Activated CD4-positive, alpha-beta T cell treated with anti-CD3 and anti-CD28 coated beads, Interleukin-2, Interleukin-4, amounts not matched to agents 100 ng/mL and 50 ng/mL, durations not matched to agents 16 hours and 8 hours (primary cell): Measurements from ENCODE around the gene GALT.

ENCODE experiments used
- DNase-seq: peaks from one replicate; pipeline ENCODE4 v3.0.0-alpha.2; 2020; ENCODE audit warnings: low spot score

Gene GALT

GRCh38 chr9:34684145-34684544 is 37.7 kb downstream of the GALT start:
- DNase-seq, result peak; percentile 30

GRCh38 chr9:34684816-34685215 is 38.3 kb downstream of the GALT start:
- DNase-seq, result no peak

GRCh38 chr9:34685591-34685990 is 39.1 kb downstream of the GALT start:
- DNase-seq, result no peak

- no peak for DNase-seq
Measured at GRCh38 chr9:34686231-34686630, 39.8 kb downstream of the GALT start.

GRCh38 chr9:34686732-34687131 is 40.3 kb downstream of the GALT start:
- DNase-seq, result no peak

- no peak for DNase-seq
Measured at GRCh38 chr9:34687276-34688030, 41.0 kb downstream of the GALT start.

GRCh38 chr9:34688329-34689115 is 42.0 kb downstream of the GALT start:
- no peak for DNase-seq

- no peak for DNase-seq
Measured at GRCh38 chr9:34689116-34689470, 42.6 kb downstream of the GALT start.

- no peak for DNase-seq
Measured at GRCh38 chr9:34689512-34689911, 43.0 kb downstream of the GALT start.

- DNase-seq, result no peak
Measured at GRCh38 chr9:34690983-34691935, 44.8 kb downstream of the GALT start, which contains the start of gene CCL19. Gene CCL19, minus strand, starts transcription at chr9:34691276. Its CDS starts 137 bp downstream, at chr9:34691139.

- DNase-seq, result no peak
Measured at GRCh38 chr9:34691936-34692315, 45.5 kb downstream of the GALT start.

GRCh38 chr9:34693560-34693959 is 47.1 kb downstream of the GALT start:
- no peak for DNase-seq

GRCh38 chr9:34694811-34695210 is 48.3 kb downstream of the GALT start:
- no peak for DNase-seq
